Suprapubic skin (tissue), 4 donors: Measurements from ENCODE around the gene RNF144B. TPM values are rescaled to one million over a fixed set of nuclear protein-coding genes. Genes with fewer than 3 reads are reported as not detected.

Source experiments
- DNase-seq, 2 donors: peaks; one replicate each; pipeline ENCODE4 v3.0.0-alpha.2; 2019; ENCODE audit warnings: low spot score in 2 of 2
- H3K27ac ChIP-seq: fragments of 200-600 bp; sonication (generic); one replicate; pipeline ENCODE4 v1.5.1; 2019
- H3K27me3 ChIP-seq: fragments of 200-600 bp; sonication (generic); one replicate; pipeline ENCODE4 v1.5.1; 2019
- H3K36me3 ChIP-seq: fragments of 200-600 bp; sonication (generic); one replicate; pipeline ENCODE4 v1.5.1; 2019
- H3K4me1 ChIP-seq: fragments of 200-600 bp; sonication (generic); one replicate; pipeline ENCODE4 v1.5.1; 2019
- H3K4me3 ChIP-seq: fragments of 200-600 bp; sonication (generic); one replicate; pipeline ENCODE4 v1.5.1; 2019; ENCODE audit warnings: mild to moderate bottlenecking
- H3K9me3 ChIP-seq: fragments of 200-600 bp; sonication (generic); one replicate; pipeline ENCODE4 v1.5.1; 2019
- CTCF ChIP-seq, 2 donors: fragments of 200-600 bp in 1 of 2; fragments of 450-650 bp in 1 of 2; sonication (generic) in 1 of 2; IDR thresholded peaks; one replicate each; pipeline ENCODE4 v1.5.1; 2016 to 2019; ENCODE audit warnings: antibody characterized with exemption in 2 of 2, mild to moderate bottlenecking in 1 of 2, moderate library complexity in 1 of 2
- EP300 ChIP-seq: sonication (generic); formaldehyde crosslinking; IDR thresholded peaks from one replicate; pipeline ENCODE4 v1.6.1; 2017; ENCODE audit warnings: antibody characterized with exemption
- POLR2A ChIP-seq, 2 donors: fragments of 450-650 bp; IDR thresholded peaks; one replicate each; pipeline ENCODE4 v1.6.1; 2017; ENCODE audit warnings: antibody characterized with exemption in 2 of 2, mild to moderate bottlenecking in 2 of 2, moderate library complexity in 2 of 2
- POLR2AphosphoS5 ChIP-seq, 3 donors: sonication (generic); formaldehyde crosslinking; IDR thresholded peaks; one replicate each; pipeline ENCODE4 v1.6.1; 2017; ENCODE audit warnings: antibody characterized with exemption in 3 of 3
- WGBS: methylation state at CpG from one replicate; pipeline ENCODE4 v1.1.5; 2018; 5-methylcytosine and 5-hydroxymethylcytosine counted together
- total RNA-seq, 4 donors: library from RNA; depleted of rRNA; stranded (reverse); fragments of >200 nt; gene quantifications; one replicate each; pipeline ENCODE4 v1.1.0, GENCODE V29; 2016

The RNF144B gene
- total RNA-seq, 4 donors from 2014 or later, result 27.8 to 48.4 (median 38.7) TPM

DNA sequence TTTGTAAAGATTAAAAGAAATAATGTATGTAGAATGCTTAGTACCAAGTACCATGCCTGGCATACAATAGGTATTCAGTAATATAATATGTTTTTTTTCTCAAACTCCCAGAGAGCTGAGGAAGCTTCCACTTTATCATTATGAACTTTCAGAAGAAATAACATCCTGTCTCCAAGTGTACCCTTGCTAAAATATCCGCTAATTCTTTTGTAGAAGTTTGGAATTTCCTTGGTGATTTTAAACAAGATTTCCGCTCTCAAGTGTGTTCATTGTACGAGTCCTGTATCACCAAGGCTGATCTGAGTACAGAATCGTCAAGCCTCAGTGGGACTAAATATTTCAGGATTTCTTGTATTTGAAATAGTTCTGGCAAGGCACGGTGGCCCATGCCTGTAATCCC is 16.1 kb upstream of the RNF144B start:
- Histone ChIP-seq H3K9me3 (no peaks in the 10 kb centered on the region), H3K4me3 (no peak overlapping the region), H3K27me3 (no peaks in the 10 kb centered on the region), H3K36me3 (no peaks in the 10 kb centered on the region), H3K27ac (no peak overlapping the region), H3K4me1 (peaks cover 3% of the 10 kb centered on the region)
- no peak for TF ChIP-seq POLR2A (IDR thresholded peaks at IDR 0.05)
- WGBS, result 86% methylated on average over 5 of the region's 5 CpGs
- DNase-seq, result no peak

DNA sequence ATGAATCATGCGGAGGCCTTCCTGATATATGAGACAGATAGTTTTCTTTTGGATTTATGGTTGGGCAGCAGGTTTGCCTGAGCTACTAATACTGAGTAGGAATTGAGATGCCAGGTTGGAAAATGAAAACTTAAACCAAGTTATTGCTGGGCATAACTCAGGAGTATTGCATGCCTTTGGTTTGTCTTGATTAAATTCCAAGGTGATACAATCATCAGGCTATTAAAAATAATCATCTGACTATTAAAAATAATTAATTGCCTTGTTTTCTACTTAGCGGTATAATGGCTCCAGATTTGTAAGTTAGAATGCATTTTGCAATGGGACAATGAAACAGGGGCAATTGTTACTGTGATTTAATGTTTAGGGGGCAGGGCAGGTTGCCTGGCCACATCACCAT is 15.5 kb upstream of the RNF144B start:
- DNase-seq, result no peak
- no peaks in the 10 kb centered on the region for H3K27me3 ChIP-seq
- TF ChIP-seq POLR2A (IDR thresholded peaks at IDR 0.05), result no peak
- TF ChIP-seq POLR2AphosphoS5 (IDR thresholded peaks at IDR 0.05), result no peak
- no peak for TF ChIP-seq EP300
- no peak for TF ChIP-seq CTCF (IDR thresholded peaks at IDR 0.05)
- H3K9me3 ChIP-seq, result no peaks in the 10 kb centered on the region
- WGBS, result 65% methylated on average over 2 of the region's 2 CpGs
- no peaks in the 10 kb centered on the region for H3K36me3 ChIP-seq
- H3K27ac ChIP-seq, result no peak overlapping the region
- H3K4me3 ChIP-seq, result no peak overlapping the region
- H3K4me1 ChIP-seq, result peaks cover 3% of the 10 kb centered on the region

DNA sequence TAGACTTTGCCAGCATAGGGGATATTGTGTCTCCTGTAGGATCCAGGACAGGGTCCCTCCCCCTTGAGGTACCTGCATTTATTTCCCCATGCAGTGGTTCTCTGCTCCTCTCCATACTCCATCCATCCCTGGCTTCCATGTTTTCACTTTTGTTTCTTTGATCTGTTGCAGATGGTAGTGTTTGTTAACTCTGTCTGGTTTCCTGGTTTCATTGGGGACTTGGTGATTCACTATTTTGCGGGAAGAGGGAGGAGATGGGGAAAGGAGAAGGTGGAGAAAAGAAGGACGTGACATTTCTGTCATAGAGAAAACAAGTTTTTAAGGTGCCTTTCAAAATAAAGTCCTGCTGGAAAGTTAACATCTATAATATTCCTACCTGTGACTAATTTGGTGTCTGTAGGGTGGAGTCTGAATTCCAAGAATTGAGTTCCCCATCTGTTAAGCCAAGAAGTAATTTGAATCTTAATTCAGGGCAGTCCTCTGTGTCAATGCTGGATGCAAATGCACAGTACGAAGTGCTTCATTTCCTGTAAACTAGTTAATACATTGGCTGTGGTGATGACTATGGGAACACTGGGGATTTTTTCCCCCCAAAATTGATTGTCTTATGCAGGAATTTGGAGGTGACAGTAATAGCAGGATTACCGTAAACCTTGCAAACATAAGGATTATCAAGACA is 6.9 kb upstream of the RNF144B start:
- no peaks in the 10 kb centered on the region for H3K27me3 ChIP-seq
- no peak for TF ChIP-seq EP300
- TF ChIP-seq CTCF (IDR thresholded peaks at IDR 0.05), result no peak
- no peak for TF ChIP-seq POLR2A (IDR thresholded peaks at IDR 0.05)
- no peak for TF ChIP-seq POLR2AphosphoS5 (IDR thresholded peaks at IDR 0.05)
- WGBS, result 38% methylated on average over 4 of the region's 4 CpGs
- H3K4me1 ChIP-seq, result peaks cover 12% of the 10 kb centered on the region
- no peaks in the 10 kb centered on the region for H3K36me3 ChIP-seq
- H3K27ac ChIP-seq, result no peak overlapping the region
- no peak for DNase-seq
- H3K9me3 ChIP-seq, result no peaks in the 10 kb centered on the region
- H3K4me3 ChIP-seq, result no peak overlapping the region

- WGBS, result 77% methylated on average over 4 of the region's 4 CpGs
- Histone ChIP-seq H3K36me3 (no peaks in the 10 kb centered on the region), H3K27ac (no peak overlapping the region), H3K4me3 (no peak overlapping the region), H3K9me3 (no peaks in the 10 kb centered on the region), H3K27me3 (no peaks in the 10 kb centered on the region), H3K4me1 (peaks cover 18% of the 10 kb centered on the region)
- no peak for TF ChIP-seq EP300
- DNase-seq, result no peak
Measured at GRCh38 chr6:18380851-18381250, 6.3 kb upstream of the RNF144B start.

DNA sequence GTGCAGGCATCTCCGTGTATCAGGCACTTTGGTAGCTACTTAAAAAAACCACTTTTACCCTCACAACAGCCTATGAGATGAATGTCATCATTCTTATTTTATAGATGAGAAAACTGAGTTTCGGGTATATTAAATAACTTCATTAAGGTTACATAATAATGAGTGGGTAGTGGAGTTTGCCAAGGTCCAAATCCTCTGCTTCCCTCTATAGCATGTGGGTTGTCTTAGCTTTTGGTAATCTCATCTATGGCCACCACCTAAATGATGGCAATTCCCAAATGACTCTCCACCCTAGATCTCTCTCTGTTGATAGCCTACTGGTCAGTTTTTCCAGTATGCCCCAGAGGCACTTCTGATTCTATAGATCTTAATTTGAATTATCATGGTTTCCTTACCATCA is 3.7 kb upstream of the RNF144B start:
- WGBS, result 95% methylated on average over 2 of the region's 2 CpGs
- Histone ChIP-seq H3K9me3 (no peaks in the 10 kb centered on the region), H3K27me3 (no peaks in the 10 kb centered on the region), H3K4me1 (peaks cover 37% of the 10 kb centered on the region), H3K36me3 (no peaks in the 10 kb centered on the region), H3K27ac (no peak overlapping the region), H3K4me3 (no peak overlapping the region)
- TF ChIP-seq EP300, result no peak
- no peak for TF ChIP-seq POLR2AphosphoS5 (IDR thresholded peaks at IDR 0.05)
- no peak for TF ChIP-seq POLR2A (IDR thresholded peaks at IDR 0.05)
- no peak for TF ChIP-seq CTCF (IDR thresholded peaks at IDR 0.05)
- DNase-seq, result no peak

- no peak for DNase-seq
- no peak overlapping the region for H3K27ac ChIP-seq
- 57% methylated on average over 4 of the region's 4 CpGs for WGBS
- peaks cover 41% of the 10 kb centered on the region for H3K4me1 ChIP-seq
- no peak overlapping the region for H3K4me3 ChIP-seq
- H3K27me3 ChIP-seq, result no peaks in the 10 kb centered on the region
- no peaks in the 10 kb centered on the region for H3K9me3 ChIP-seq
- TF ChIP-seq CTCF (IDR thresholded peaks at IDR 0.05) (no peak), EP300 (no peak), POLR2A (IDR thresholded peaks at IDR 0.05) (no peak), POLR2AphosphoS5 (IDR thresholded peaks at IDR 0.05) (no peak)
- H3K36me3 ChIP-seq, result no peaks in the 10 kb centered on the region
Measured at GRCh38 chr6:18384621-18385020, 2.5 kb upstream of the RNF144B start.
